ENCODE data around the gene GLTPD2.
"Not testable (repeated sequence)": the region's sequence is repeated elsewhere in the genome, so short reads cannot be mapped to it uniquely, and the experiment has no call there.

The GLTPD2 gene

GRCh38 chr17:4808378-4808767 lies 19.6 kb downstream of the GLTPD2 start:
- peak; percentile 21 for DNase-seq (ENCODE audit: low read depth)

- no peak for DNase-seq (ENCODE audit: low read depth)
Measured at GRCh38 chr17:4810696-4811290, 22.0 kb downstream of the GLTPD2 start.

- no peak for DNase-seq (ENCODE audit: low read depth)
Measured at GRCh38 chr17:4811471-4811870, 22.7 kb downstream of the GLTPD2 start.

GRCh38 chr17:4812690-4813089 lies 23.9 kb downstream of the GLTPD2 start:
- DNase-seq (ENCODE audit: low read depth): no peak

- DNase-seq (ENCODE audit: low read depth): no peak
Measured at GRCh38 chr17:4815043-4815675, 26.4 kb downstream of the GLTPD2 start.

GRCh38 chr17:4816826-4817225 lies 28.1 kb downstream of the GLTPD2 start:
- no peak for DNase-seq (ENCODE audit: low read depth)

GRCh38 chr17:4818276-4818675 lies 29.5 kb downstream of the GLTPD2 start:
- no peak for DNase-seq (ENCODE audit: low read depth)

- DNase-seq (ENCODE audit: low read depth): no peak
Measured at GRCh38 chr17:4822835-4823234, 34.1 kb downstream of the GLTPD2 start.

GRCh38 chr17:4823373-4824089 lies 34.8 kb downstream of the GLTPD2 start:
- no peak for DNase-seq (ENCODE audit: low read depth)

GRCh38 chr17:4827399-4827798 lies 38.6 kb downstream of the GLTPD2 start:
- no peak for DNase-seq (ENCODE audit: low read depth)

GRCh38 chr17:4832829-4833177 lies 44.0 kb downstream of the GLTPD2 start:
- DNase-seq (ENCODE audit: low read depth): not testable (repeated sequence)

GRCh38 chr17:4833178-4833940 lies 44.6 kb downstream of the GLTPD2 start, which contains the start of gene MINK1:
MINK1 (plus strand) TSS chr17:4833340; CDS start chr17:4833584, 244 bp downstream.
- DNase-seq (ENCODE audit: low read depth): peak; percentile 90

- peak; percentile 66 for DNase-seq (ENCODE audit: low read depth)
Measured at GRCh38 chr17:4833941-4834680, 45.3 kb downstream of the GLTPD2 start.

GRCh38 chr17:4834681-4835020 lies 45.9 kb downstream of the GLTPD2 start:
- DNase-seq (ENCODE audit: low read depth): no peak

- DNase-seq (ENCODE audit: low read depth): no peak
Measured at GRCh38 chr17:4836221-4836620, 47.5 kb downstream of the GLTPD2 start.

GRCh38 chr17:4837471-4838308 lies 48.9 kb downstream of the GLTPD2 start:
- no peak for DNase-seq (ENCODE audit: low read depth)

GRCh38 chr17:4838309-4838785 lies 49.6 kb downstream of the GLTPD2 start:
- no peak for DNase-seq (ENCODE audit: low read depth)

GRCh38 chr17:4839221-4839620 lies 50.5 kb downstream of the GLTPD2 start:
- DNase-seq (ENCODE audit: low read depth): no peak

All from fibroblast of gingiva (primary cell).